Spleen (tissue), 11 donors: ENCODE results near the gene SELENOO. TPM values are rescaled to one million over a fixed set of nuclear protein-coding genes. Genes with fewer than 3 reads are reported as not detected.
A peak's percentile ranks its signal among the peaks of the same experiment; 100 is the strongest.

ENCODE experiments used
- DNase-seq: peaks from one replicate; pipeline ENCODE4 v3.0.0-alpha.2; 2020
- H3K27ac ChIP-seq, 8 donors: fragments of 200-600 bp; sonication (generic) in 7 of 8; 1 replicate in 4 of 8; 2 replicates in 4 of 8; pipeline versions ENCODE4 v1.5.0 to v1.8.0; 2016 to 2021; ENCODE audit warnings: inconsistent platforms in 4 of 8, mild to moderate bottlenecking in 4 of 8, moderate library complexity in 1 of 8
- H3K27me3 ChIP-seq, 7 donors: fragments of 200-600 bp; sonication (generic) in 6 of 7; replicated peaks in 1 of 7; 1 replicate in 4 of 7; 2 replicates in 3 of 7; pipeline versions ENCODE4 v1.5.0 to v1.8.0; 2016 to 2021; ENCODE audit warnings: inconsistent platforms in 3 of 7, mild to moderate bottlenecking in 1 of 7
- H3K36me3 ChIP-seq, 6 donors: fragments of 200-600 bp; sonication (generic) in 5 of 6; 1 replicate in 4 of 6; 2 replicates in 2 of 6; pipeline versions ENCODE4 v1.5.0 to v1.8.0; 2016 to 2021; ENCODE audit warnings: inconsistent platforms in 2 of 6
- H3K4me1 ChIP-seq, 6 donors: fragments of 200-600 bp; sonication (generic) in 5 of 6; 1 replicate in 3 of 6; 2 replicates in 3 of 6; pipeline versions ENCODE4 v1.5.0 to v1.8.0; 2016 to 2021; ENCODE audit warnings: inconsistent platforms in 3 of 6
- H3K4me3 ChIP-seq, 8 donors: fragments of 200-600 bp; sonication (generic) in 7 of 8; 1 replicate in 4 of 8; 2 replicates in 4 of 8; pipeline versions ENCODE4 v1.5.0 to v1.8.0; 2016 to 2021; ENCODE audit warnings: inconsistent platforms in 4 of 8, mild to moderate bottlenecking in 4 of 8, moderate library complexity in 2 of 8
- H3K9me3 ChIP-seq, 8 donors: fragments of 200-600 bp; sonication (generic) in 7 of 8; 1 replicate in 4 of 8; 2 replicates in 4 of 8; pipeline versions ENCODE4 v1.5.0 to v1.8.0; 2016 to 2021; ENCODE audit warnings: inconsistent platforms in 4 of 8
- POLR2A ChIP-seq, 3 donors: fragments of 450-650 bp; IDR thresholded peaks; one replicate each; pipeline ENCODE4 v1.5.1; 2017; ENCODE audit warnings: antibody characterized with exemption in 3 of 3, mild to moderate bottlenecking in 1 of 3
- POLR2AphosphoS5 ChIP-seq, 3 donors: sonication (generic); formaldehyde crosslinking; IDR thresholded peaks; one replicate each; pipeline ENCODE4 v1.5.1; 2017; ENCODE audit warnings: antibody characterized with exemption in 3 of 3
- WGBS, 5 donors: extraction: QIAGEN DNeasy Blood & Tissue Kit in 3 of 5; methylation state at CpG; one replicate each; pipeline versions ENCODE4 v1.1.5 to v1.1.7; 2013 to 2018; 5-methylcytosine and 5-hydroxymethylcytosine counted together
- intact Hi-C: fragments of 100-400 bp; cut with DNase I; formaldehyde crosslinking; loops from one replicate; pipeline ENCODE4 v1.15.0; 2023; ENCODE audit warnings: low total_unique reads
- polyA plus RNA-seq, 3 donors: library from polyadenylated mRNA; stranded (reverse); fragments of 200-250 nt; gene quantifications; one replicate each; pipeline ENCODE4 v1.2.1, GENCODE V29; 2013
- total RNA-seq, 7 donors: library from RNA; depleted of rRNA in 3 of 7; stranded (reverse); fragments of >200 nt in 3 of 7; fragmentation: NEBNext Ultra II Directional in 4 of 7; extraction: Animal tissue kit (Norgen Biotek cat#: 25700) in 4 of 7; gene quantifications; one replicate each; pipeline versions ENCODE4 v1.1.0 to v1.2.1, GENCODE V29; 2016 to 2021
- TF ChIP-seq, protein P1 (sequence below), 11 experiments: fragments of 200-600 bp in 7 of 11; fragments of 450-650 bp in 4 of 11; sonication (generic) in 4 of 11; IDR thresholded peaks in 8 of 11; conservative IDR thresholded peaks in 3 of 11; 1 replicate in 7 of 11; 2 replicates in 4 of 11; pipeline versions ENCODE4 v1.4.0 to v1.8.0; 2016 to 2021; ENCODE audit warnings: antibody characterized with exemption in 11 of 11, inconsistent platforms in 4 of 11, mild to moderate bottlenecking in 1 of 11
- donor health status: healthy with polysubstance abuse.
- donor health status: DM: no; HTN: no; CAD: no; lungs with moderate emphysema.
- donor health status: DM: no; HTN: no; CAD: no.
- donor health status: Bipolar disorder and iron deficiency.
- donor health status: healthy.
- donor health status: DM: no; HTN: no; CAD: no.
- donor health status: DM: yes; HTN: yes; CAD: no.

SELENOO gene
- total and polyA plus RNA-seq, 10 donors: 25.4 to 70.8 (median 29.5) TPM

DNA sequence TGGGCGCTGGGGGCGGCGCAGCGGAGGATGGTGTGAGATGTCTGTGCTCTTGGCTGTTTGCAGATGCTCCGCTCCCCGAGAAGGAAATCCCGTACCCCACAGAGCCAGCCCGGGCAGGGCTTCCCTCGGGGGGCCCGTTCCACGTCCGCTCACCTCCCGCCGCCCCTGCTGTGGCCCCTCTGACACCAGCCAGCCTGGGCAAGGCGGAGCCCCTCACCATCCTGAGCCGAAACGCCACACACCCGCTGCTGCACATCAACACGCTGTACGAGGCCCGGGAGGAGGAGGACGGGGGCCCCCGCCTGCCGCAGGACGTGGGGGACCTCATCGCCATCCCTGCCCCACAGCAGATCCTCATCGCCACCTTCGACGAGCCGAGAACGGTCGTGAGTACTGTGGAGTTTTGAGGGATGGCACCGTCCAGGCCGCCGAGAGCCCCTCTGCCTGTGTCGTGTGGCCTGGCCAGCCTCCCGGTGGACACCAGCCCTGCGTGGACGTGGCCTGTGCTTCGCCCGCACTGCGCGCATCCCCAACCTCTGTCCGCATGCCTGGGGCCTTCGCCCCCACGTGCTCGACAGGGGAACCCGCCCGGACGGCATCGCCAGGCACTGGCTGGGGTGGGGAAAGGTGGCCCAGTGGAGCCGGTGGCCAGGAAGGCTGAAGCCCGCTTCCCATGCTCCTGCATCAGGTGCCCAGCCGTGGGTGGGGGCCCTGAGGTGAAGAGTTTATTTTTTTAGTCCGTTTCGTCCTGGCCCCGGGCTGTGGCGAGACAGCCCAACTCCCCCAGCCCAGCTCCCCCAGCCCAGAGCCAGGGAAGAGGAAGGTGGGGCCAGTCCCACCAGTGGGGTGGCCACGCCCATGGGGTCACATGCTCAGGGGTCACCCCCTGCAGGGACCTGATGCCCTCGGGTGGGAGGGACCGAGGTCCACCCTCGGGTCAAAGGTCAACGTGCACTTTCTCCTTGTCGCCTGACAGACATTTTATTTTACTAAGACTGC, 21.6 kb upstream of the SELENOO start:
- Histone ChIP-seq H3K27ac (no peak overlapping the region), H3K36me3 (no peaks in the 10 kb centered on the region), H3K4me3 (no peak overlapping the region), H3K9me3 (no peaks in the 10 kb centered on the region), H3K4me1 (peaks cover 2 to 37% (median 14%) of the 10 kb centered on the region in 6 donors), H3K27me3 (peaks cover 0 to 61% (median 17%) of the 10 kb centered on the region in 7 donors)
- intact Hi-C loops: no loop called here
- TF ChIP-seq, protein P1, sequence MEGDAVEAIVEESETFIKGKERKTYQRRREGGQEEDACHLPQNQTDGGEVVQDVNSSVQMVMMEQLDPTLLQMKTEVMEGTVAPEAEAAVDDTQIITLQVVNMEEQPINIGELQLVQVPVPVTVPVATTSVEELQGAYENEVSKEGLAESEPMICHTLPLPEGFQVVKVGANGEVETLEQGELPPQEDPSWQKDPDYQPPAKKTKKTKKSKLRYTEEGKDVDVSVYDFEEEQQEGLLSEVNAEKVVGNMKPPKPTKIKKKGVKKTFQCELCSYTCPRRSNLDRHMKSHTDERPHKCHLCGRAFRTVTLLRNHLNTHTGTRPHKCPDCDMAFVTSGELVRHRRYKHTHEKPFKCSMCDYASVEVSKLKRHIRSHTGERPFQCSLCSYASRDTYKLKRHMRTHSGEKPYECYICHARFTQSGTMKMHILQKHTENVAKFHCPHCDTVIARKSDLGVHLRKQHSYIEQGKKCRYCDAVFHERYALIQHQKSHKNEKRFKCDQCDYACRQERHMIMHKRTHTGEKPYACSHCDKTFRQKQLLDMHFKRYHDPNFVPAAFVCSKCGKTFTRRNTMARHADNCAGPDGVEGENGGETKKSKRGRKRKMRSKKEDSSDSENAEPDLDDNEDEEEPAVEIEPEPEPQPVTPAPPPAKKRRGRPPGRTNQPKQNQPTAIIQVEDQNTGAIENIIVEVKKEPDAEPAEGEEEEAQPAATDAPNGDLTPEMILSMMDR (IDR thresholded peaks at IDR 0.05 in 8 of 11, conservative IDR thresholded peaks at IDR 0.05 in 3 of 11): no peak
- TF ChIP-seq POLR2AphosphoS5 (IDR thresholded peaks at IDR 0.05) (no peak), POLR2A (IDR thresholded peaks at IDR 0.05) (no peak)
- 79 to 87% (median 82%) methylated on average over 52 to 64 of the region's 64 CpGs for WGBS, 5 donors
- DNase-seq: peak; percentile 81

DNA sequence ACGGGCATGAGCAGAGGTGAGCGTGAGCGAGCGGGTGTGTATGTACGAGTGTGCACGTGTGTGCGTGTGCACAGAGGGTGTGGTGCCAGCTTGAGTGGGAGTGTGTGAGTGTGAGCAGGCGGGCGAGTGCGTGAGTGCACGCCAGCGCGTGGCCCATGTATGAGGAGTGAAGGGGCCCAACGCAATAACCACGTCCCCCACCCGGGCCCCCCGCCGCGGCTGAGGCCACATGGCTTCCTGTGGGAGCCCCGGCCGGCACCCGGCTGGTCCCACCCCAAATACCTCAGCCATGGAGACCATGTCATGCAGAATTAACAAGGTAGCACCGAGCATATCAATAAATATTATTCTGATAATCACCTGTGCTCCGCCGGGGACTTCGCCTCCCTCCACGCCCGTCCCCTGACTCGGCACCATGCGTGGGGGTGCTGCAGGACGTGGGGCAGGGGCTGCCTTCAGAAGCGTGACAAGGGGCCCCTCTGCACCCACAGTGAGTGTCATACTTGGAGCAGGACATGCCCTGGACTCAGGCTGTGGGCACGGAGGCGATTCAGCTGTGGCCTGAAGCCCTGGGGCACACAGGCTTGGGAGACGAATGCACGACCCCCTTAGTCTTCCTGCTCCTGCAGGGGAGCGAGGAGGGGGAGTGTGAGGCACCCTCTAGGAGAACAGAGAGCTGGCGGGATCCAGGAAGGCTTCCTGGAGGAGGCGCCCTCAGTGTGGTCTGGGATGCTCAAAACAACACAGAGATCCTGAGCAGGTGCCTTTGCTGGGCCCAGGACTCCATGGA, 20.7 kb upstream of the SELENOO start:
- intact Hi-C loops: no loop called here
- DNase-seq: peak; percentile 73
- H3K36me3 ChIP-seq: no peaks in the 10 kb centered on the region

DNA sequence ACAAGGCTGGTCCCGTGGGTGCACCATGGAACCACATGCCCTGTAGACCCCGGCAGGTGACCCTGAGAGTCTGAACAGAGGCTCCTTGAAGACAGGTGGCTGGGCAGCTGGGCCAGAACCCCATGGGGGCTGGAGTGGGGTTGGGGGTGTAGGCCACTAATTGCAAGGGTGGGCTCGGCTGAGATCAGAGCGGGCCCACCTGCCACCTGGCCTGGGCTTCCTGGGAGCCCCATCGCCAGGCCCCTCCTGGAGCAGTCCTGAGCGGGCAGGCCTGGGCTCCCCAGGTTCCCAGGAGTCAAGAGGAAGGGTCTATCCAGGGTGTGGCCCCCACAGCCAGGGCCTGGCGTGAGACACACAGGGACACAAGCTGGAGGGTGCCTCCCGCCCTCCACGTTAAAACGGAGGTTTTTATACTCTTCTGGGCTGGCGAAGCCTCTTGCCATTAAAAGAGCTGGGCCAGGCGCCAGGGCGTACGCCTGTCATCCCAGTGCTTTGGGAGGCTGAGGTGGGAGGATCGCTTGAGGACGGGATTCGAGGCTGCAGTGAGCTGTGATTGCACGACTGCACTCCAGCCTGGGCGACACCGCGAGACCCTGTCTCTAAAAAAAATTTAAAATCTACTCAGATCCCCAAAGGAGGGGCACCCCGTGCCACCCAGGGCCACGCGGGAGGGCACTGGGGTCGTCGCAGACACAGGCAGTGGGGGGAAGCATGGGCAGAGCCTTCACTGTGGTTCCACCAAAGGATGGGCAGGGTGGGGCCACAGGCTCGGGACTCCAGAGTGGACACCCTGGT, 19.9 kb upstream of the SELENOO start:
- Histone ChIP-seq H3K27me3 (peaks cover 0 to 59% (median 26%) of the 10 kb centered on the region in 7 donors), H3K27ac (no peak overlapping the region), H3K4me1 (peaks cover 12 to 51% (median 28%) of the 10 kb centered on the region in 6 donors), H3K36me3 (no peaks in the 10 kb centered on the region), H3K9me3 (no peaks in the 10 kb centered on the region), H3K4me3 (no peak overlapping the region)
- TF ChIP-seq POLR2AphosphoS5 (IDR thresholded peaks at IDR 0.05) (no peak), POLR2A (IDR thresholded peaks at IDR 0.05) (no peak)
- TF ChIP-seq, protein P1 (IDR thresholded peaks at IDR 0.05 in 8 of 11, conservative IDR thresholded peaks at IDR 0.05 in 3 of 11): no peak
- intact Hi-C loops: no loop called here
- DNase-seq: peak; percentile 71
- WGBS, 5 donors: 89 to 93% (median 90%) methylated on average over 22 to 27 of the region's 27 CpGs

More for the DNA sequence above, 20.7 kb upstream of the SELENOO start:
- 48 to 59% (median 53%) methylated on average over 35 to 39 of the region's 39 CpGs for WGBS, 5 donors
- Histone ChIP-seq H3K9me3 (no peaks in the 10 kb centered on the region), H3K27me3 (peaks cover 0 to 61% (median 26%) of the 10 kb centered on the region in 7 donors), H3K27ac (no peak overlapping the region), H3K4me1 (peaks cover 10 to 47% (median 24%) of the 10 kb centered on the region in 6 donors), H3K4me3 (no peak overlapping the region)
- TF ChIP-seq POLR2AphosphoS5 (IDR thresholded peaks at IDR 0.05) (no peak), POLR2A (IDR thresholded peaks at IDR 0.05) (no peak)
- TF ChIP-seq, protein P1 (IDR thresholded peaks at IDR 0.05 in 8 of 11, conservative IDR thresholded peaks at IDR 0.05 in 3 of 11): no peak
